ENCODE data around the gene COL18A1. TPM values are rescaled to one million over a fixed set of nuclear protein-coding genes. Genes with fewer than 3 reads are reported as not detected.
"Not testable (repeated sequence)": the region's sequence is repeated elsewhere in the genome, so short reads cannot be mapped to it uniquely, and the experiment has no call there.

The COL18A1 gene
- polyA plus RNA-seq, 6 donors from 2014 or later: 0.13 to 0.49 (median 0.21) TPM

GRCh38 chr21:45496968-45497845 is 92.2 kb downstream of the COL18A1 start:
- ATAC-seq (ENCODE audit: low read depth in 2 of 2) (no peak), DNase-seq (no peak)
- H3K27me3 Mint-ChIP-seq: no peaks in the 10 kb centered on the region
- no peaks in the 10 kb centered on the region for H3K36me3 Mint-ChIP-seq
- H3K4me1 Mint-ChIP-seq: peaks cover 0 to 8% (median 0%) of the 10 kb centered on the region in 3 donors
- peaks cover 0 to 1% (median 0%) of the 10 kb centered on the region in 7 donors for H3K9me3 Mint-ChIP-seq
- no peak overlapping the region for H3K27ac Mint-ChIP-seq
- H3K4me3 Mint-ChIP-seq: no peak overlapping the region

GRCh38 chr21:45497846-45498645 is 93.1 kb downstream of the COL18A1 start:
- no peaks in the 10 kb centered on the region for H3K36me3 Mint-ChIP-seq
- H3K9me3 Mint-ChIP-seq: peaks cover 0 to 7% (median 1%) of the 10 kb centered on the region in 7 donors
- no peak overlapping the region for H3K27ac Mint-ChIP-seq
- no peaks in the 10 kb centered on the region for H3K27me3 Mint-ChIP-seq
- no peak overlapping the region for H3K4me3 Mint-ChIP-seq
- H3K4me1 Mint-ChIP-seq: peaks cover 0 to 8% (median 0%) of the 10 kb centered on the region in 3 donors
- ATAC-seq (ENCODE audit: low read depth in 2 of 2) (no peak), DNase-seq (no peak)

GRCh38 chr21:45498646-45499000 is 93.7 kb downstream of the COL18A1 start:
- peak overlapping the region in 1 of 6 donors; percentile 49 for H3K27ac Mint-ChIP-seq
- no peaks in the 10 kb centered on the region for H3K27me3 Mint-ChIP-seq
- peaks cover 0 to 7% (median 1%) of the 10 kb centered on the region in 7 donors for H3K9me3 Mint-ChIP-seq
- no peak for DNase-seq
- no peak for ATAC-seq (ENCODE audit: low read depth in 2 of 2)
- H3K4me1 Mint-ChIP-seq: peaks cover 0 to 8% (median 0%) of the 10 kb centered on the region in 3 donors
- H3K36me3 Mint-ChIP-seq: no peaks in the 10 kb centered on the region
- no peak overlapping the region for H3K4me3 Mint-ChIP-seq

GRCh38 chr21:45499201-45499750 is 94.3 kb downstream of the COL18A1 start:
- DNase-seq (no peak), ATAC-seq (ENCODE audit: low read depth in 2 of 2) (no peak)
- Mint-ChIP-seq H3K27me3 (no peaks in the 10 kb centered on the region), H3K4me3 (no peak overlapping the region), H3K9me3 (peaks cover 0 to 7% (median 1%) of the 10 kb centered on the region in 7 donors), H3K4me1 (peaks cover 0 to 8% (median 0%) of the 10 kb centered on the region in 3 donors), H3K36me3 (no peaks in the 10 kb centered on the region), H3K27ac (no peak overlapping the region)

- no peak for DNase-seq
- no peak for ATAC-seq (ENCODE audit: low read depth in 2 of 2)
- no peak overlapping the region for H3K27ac Mint-ChIP-seq
- H3K27me3 Mint-ChIP-seq: no peaks in the 10 kb centered on the region
- H3K4me1 Mint-ChIP-seq: peaks cover 0 to 8% (median 0%) of the 10 kb centered on the region in 3 donors
- H3K9me3 Mint-ChIP-seq: peaks cover 0 to 7% (median 1%) of the 10 kb centered on the region in 7 donors
- H3K36me3 Mint-ChIP-seq: no peaks in the 10 kb centered on the region
- no peak overlapping the region for H3K4me3 Mint-ChIP-seq
Measured at GRCh38 chr21:45499970-45500577, 95.1 kb downstream of the COL18A1 start.

- H3K9me3 Mint-ChIP-seq; H3K36me3 Mint-ChIP-seq; ATAC-seq (ENCODE audit: low read depth in 2 of 2); DNase-seq; H3K4me1 Mint-ChIP-seq; H3K27ac Mint-ChIP-seq; H3K4me3 Mint-ChIP-seq; H3K27me3 Mint-ChIP-seq: not testable (repeated sequence)
Measured at GRCh38 chr21:45501081-45502005, 96.4 kb downstream of the COL18A1 start.

- no peaks in the 10 kb centered on the region for H3K36me3 Mint-ChIP-seq
- peaks cover 0 to 8% (median 0%) of the 10 kb centered on the region in 3 donors for H3K4me1 Mint-ChIP-seq
- H3K27me3 Mint-ChIP-seq: no peaks in the 10 kb centered on the region
- no peak overlapping the region for H3K27ac Mint-ChIP-seq
- ATAC-seq (ENCODE audit: low read depth in 2 of 2): no peak
- DNase-seq: no peak
- H3K4me3 Mint-ChIP-seq: no peak overlapping the region
- H3K9me3 Mint-ChIP-seq: peaks cover 0 to 7% (median 1%) of the 10 kb centered on the region in 7 donors
Measured at GRCh38 chr21:45502006-45502345, 97.0 kb downstream of the COL18A1 start.

- Mint-ChIP-seq H3K9me3 (peaks cover 0 to 7% (median 1%) of the 10 kb centered on the region in 7 donors), H3K4me1 (peaks cover 0 to 8% (median 0%) of the 10 kb centered on the region in 3 donors), H3K27me3 (no peaks in the 10 kb centered on the region), H3K36me3 (no peaks in the 10 kb centered on the region), H3K27ac (peak overlapping the region in 1 of 6 donors; percentile 24), H3K4me3 (no peak overlapping the region)
- DNase-seq (no peak), ATAC-seq (ENCODE audit: low read depth in 2 of 2) (no peak)
Measured at GRCh38 chr21:45502600-45502999, 97.6 kb downstream of the COL18A1 start.

- ATAC-seq (ENCODE audit: low read depth in 2 of 2); H3K4me3 Mint-ChIP-seq; DNase-seq; H3K27me3 Mint-ChIP-seq; H3K4me1 Mint-ChIP-seq; H3K36me3 Mint-ChIP-seq; H3K27ac Mint-ChIP-seq; H3K9me3 Mint-ChIP-seq: not testable (repeated sequence)
Measured at GRCh38 chr21:45503226-45503625, 98.3 kb downstream of the COL18A1 start.

- ATAC-seq (ENCODE audit: low read depth in 2 of 2) (no peak), DNase-seq (no peak)
- peaks cover 0 to 7% (median 1%) of the 10 kb centered on the region in 7 donors for H3K9me3 Mint-ChIP-seq
- H3K36me3 Mint-ChIP-seq: no peaks in the 10 kb centered on the region
- H3K4me1 Mint-ChIP-seq: peaks cover 0 to 12% (median 0%) of the 10 kb centered on the region in 3 donors
- peak overlapping the region in 1 of 6 donors; percentile 53 for H3K27ac Mint-ChIP-seq
- H3K4me3 Mint-ChIP-seq: no peak overlapping the region
- no peaks in the 10 kb centered on the region for H3K27me3 Mint-ChIP-seq
Measured at GRCh38 chr21:45504021-45504515, 99.1 kb downstream of the COL18A1 start.

GRCh38 chr21:45504516-45505415 is 99.8 kb downstream of the COL18A1 start:
- no peak for DNase-seq
- H3K27me3 Mint-ChIP-seq: no peaks in the 10 kb centered on the region
- H3K9me3 Mint-ChIP-seq: peaks cover 0 to 7% (median 1%) of the 10 kb centered on the region in 7 donors
- H3K4me3 Mint-ChIP-seq: no peak overlapping the region
- H3K27ac Mint-ChIP-seq: no peak overlapping the region
- no peaks in the 10 kb centered on the region for H3K36me3 Mint-ChIP-seq
- H3K4me1 Mint-ChIP-seq: peaks cover 0 to 8% (median 0%) of the 10 kb centered on the region in 3 donors
- no peak for ATAC-seq (ENCODE audit: low read depth in 2 of 2)
